SU-DHL-6 (cell line): ENCODE measurements around the gene CCDC83.
"Not testable (repeated sequence)": the region's sequence is repeated elsewhere in the genome, so short reads cannot be mapped to it uniquely, and the experiment has no call there.

ENCODE experiments used
- CTCF ChIP-seq: fragments of 200-600 bp; sonication (generic); IDR thresholded peaks from one replicate; pipeline ENCODE4 v1.5.1; 2017; ENCODE audit warnings: antibody characterized with exemption, mild to moderate bottlenecking, low read length, moderate library complexity; ENCODE audit not compliant: insufficient read depth, poor library complexity, severe bottlenecking
- EZH2phosphoT487 ChIP-seq: fragments of 200-600 bp; sonication (generic), shearing (Covaris generic); conservative IDR thresholded peaks from 2 replicates; pipeline ENCODE4 v1.6.1; 2018; ENCODE audit warnings: mild to moderate bottlenecking, antibody characterized with exemption, low read length, moderate library complexity, mixed read lengths

GRCh38 chr11:85859541-85859940, 4.4 kb downstream of the CCDC83 start:
- not testable (repeated sequence) for TF ChIP-seq EZH2phosphoT487, CTCF
